GM19452 (cell line): Measurements from ENCODE around the gene TEP1.
A peak's percentile ranks its signal among the peaks of the same experiment; 100 is the strongest.
"Not testable (repeated sequence)": the region's sequence is repeated elsewhere in the genome, so short reads cannot be mapped to it uniquely, and the experiment has no call there.

Source experiments
- ATAC-seq: cut with Tn5 transposase; IDR thresholded peaks from one replicate; pipeline ENCODE4 v1.9.1; 2021; ENCODE audit not compliant: unreplicated experiment

Gene TEP1

DNA sequence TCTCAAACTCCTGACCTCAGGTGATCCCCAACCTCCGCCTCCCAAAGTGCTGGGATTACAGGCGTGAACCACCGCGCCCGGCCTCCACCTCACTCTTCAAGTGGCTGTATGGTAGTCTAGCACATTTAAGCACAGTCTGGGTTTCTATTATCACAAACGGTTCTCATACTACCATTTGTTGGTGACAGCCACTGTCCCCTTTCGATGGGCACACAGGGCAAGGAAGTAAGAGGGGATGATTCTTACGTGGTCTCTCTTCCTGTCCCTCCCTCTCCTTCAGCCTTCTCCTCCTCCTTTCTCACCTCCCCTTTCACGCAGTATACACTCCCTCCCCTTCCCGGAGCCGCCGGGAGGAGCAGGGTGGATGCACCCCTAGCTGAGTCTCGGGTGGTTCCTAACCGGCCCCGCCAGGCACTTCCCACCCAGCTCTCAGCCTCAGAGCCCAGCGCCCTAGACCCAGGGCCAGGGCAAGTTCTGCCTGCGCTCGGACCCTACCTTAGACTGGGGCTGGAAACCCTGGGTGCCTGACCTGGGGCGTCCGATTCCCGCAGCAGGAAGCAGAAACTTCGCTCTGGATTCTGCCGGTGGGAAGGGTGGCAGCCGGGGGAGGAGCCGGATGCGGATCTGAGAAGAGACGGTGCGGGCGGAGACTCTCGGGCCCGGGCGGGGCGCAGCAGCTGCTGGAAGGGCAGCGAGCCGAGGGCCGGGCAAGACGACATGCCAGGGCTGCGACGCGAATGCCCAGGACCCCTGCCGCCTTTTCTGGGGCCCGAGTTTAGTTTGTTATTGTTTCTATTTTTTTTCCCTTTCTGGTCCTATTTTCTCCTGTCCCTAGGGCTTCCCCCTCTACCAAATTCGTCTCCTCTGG, at the start of gene TEP1:
Gene TEP1 (minus strand): TSS at position 626 of the 868 bp plus-strand sequence. CDS start 5,062 bp downstream, outside the sequence.
- peak; percentile 64 for ATAC-seq

GRCh38 chr14:20461225-20462141, 48.2 kb upstream of the TEP1 start, which contains the start of gene PIP4P1:
Gene PIP4P1 (minus strand): TSS chr14:20461434. CDS start chr14:20461325, 109 bp downstream.
- ATAC-seq = peak; percentile 95

DNA sequence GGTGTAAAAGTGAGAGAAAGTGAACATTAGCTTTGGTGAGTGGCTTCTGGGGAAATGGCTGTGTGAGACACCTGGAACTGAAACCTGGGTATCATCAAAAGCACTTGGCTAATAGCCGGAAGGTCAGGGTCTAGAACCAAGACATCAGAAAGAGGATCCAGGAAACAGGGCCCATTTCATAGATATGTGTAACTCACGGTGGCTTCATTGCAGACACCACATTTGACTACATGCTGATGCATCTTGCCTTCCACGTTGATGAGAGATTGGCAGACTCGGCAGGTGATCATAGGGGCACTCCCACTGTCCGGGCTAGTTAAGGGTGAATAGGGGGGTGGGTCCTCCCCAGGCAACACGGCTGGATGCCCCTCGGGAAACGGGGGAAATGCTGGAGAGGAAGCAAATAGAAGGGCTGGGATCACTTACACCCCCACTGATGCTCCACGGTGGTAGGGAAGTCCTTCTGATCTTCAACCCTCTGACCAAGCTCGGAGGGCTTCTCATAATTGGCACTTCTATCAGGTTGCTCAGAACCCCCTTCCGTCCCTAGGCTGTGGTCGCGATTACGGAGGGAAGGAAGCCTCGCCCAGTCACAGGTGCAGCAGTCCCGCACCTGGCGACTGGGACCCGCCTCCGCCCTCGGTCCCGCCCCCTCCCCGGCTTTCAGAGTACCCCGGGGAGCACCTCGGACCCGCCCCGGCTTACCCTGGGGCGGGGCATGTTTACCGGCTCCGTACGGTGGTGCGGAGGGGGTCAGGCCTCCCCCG, 47.3 kb upstream of the TEP1 start:
- no peak for ATAC-seq

GRCh38 chr14:20458031-20458789, 44.9 kb upstream of the TEP1 start:
- no peak for ATAC-seq

DNA sequence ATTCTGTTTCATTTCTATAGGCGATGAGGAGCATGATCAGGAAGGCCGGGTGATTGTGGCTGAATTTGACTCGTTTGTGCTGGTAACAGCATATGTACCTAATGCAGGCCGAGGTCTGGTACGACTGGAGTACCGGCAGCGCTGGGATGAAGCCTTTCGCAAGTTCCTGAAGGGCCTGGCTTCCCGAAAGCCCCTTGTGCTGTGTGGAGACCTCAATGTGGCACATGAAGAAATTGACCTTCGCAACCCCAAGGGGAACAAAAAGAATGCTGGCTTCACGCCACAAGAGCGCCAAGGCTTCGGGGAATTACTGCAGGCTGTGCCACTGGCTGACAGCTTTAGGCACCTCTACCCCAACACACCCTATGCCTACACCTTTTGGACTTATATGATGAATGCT, 43.7 kb upstream of the TEP1 start:
- no peak for ATAC-seq

DNA sequence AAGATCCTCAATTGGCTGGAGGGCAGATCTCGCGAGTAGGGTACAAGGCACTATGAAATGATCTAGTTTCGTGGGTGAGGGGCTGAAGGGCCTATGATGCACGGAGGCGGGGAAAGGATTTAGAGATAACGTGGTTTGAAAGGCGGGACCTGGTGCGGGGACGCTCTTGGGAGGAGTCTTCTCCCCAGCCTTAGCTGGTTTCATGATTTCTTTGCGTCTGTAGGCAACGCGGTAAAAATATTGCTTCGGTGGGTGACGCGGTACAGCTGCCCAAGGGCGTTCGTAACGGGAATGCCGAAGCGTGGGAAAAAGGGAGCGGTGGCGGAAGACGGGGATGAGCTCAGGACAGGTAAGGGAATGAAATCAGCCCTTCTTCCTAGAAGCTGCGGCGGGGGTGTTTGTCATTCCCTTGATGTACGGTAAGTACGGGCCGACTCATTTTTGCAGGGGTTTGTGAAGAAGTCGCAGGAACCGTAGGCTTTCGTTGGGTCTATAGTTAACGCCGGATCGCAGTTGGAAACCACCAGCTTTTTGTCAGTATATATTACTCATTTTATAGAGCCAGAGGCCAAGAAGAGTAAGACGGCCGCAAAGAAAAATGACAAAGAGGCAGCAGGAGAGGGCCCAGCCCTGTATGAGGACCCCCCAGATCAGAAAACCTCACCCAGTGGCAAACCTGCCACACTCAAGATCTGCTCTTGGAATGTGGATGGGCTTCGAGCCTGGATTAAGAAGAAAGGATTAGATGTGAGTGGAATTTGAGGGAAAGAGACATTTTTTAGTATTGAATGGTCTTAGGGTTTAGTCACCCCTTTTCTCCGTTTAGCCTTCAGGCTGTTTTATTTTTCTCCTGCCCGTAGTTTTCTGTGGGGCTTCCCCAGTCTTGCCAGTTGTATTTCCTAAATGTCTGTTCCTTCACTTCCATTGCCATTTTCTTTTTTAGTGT, 42.3 kb upstream of the TEP1 start:
- peak; percentile 48 for ATAC-seq

GRCh38 chr14:20454516-20455354, 41.4 kb upstream of the TEP1 start, which contains the start of the genes APEX1 and OSGEP:
Gene APEX1 (plus strand): TSS chr14:20455226. CDS start chr14:20455646, 420 bp downstream.
Gene OSGEP (minus strand): TSS chr14:20454812. CDS start chr14:20454683, 129 bp downstream.
- peak; percentile 86 for ATAC-seq

DNA sequence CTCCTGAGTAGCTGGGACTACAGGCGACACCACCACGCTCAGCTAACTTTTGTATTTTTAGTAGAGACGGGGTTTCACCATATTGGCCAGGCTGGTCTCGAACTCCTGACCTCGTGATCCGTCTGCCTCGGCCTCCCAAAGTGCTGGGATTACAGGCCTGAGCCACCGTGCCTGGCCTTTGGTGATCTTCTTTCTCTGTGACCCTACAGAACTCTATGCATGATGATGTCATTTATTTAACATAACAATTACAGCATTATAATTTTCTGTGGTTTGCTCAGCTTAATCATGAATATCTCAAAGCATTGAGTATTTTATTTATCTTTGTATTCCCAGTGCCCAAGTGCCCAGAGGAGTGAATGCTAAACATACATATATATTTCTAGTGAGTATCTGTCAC, 39.5 kb upstream of the TEP1 start:
- not testable (repeated sequence) for ATAC-seq

GRCh38 chr14:20446889-20447288, 33.6 kb upstream of the TEP1 start:
- ATAC-seq = no peak

GRCh38 chr14:20443650-20444049, 30.3 kb upstream of the TEP1 start:
- ATAC-seq = not testable (repeated sequence)

DNA sequence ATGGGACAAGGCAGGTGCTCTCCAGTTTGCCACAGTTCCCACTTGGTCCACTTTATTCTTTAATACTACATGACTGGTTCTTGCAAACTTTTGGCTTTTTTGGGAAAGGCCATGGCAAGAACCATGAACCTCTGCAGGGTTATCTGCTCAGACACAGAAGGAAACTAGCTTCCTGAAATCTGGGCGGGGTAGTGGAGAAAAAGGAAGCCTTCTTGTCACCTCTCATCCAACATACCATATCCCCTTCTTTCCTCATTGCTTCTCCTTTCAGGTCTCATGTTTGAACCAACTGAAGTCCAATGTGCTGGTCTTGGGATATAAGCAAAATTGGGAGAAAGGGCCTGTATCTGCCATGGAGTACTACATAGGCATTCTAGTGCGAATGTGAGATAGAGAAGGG, 28.2 kb upstream of the TEP1 start:
- no peak for ATAC-seq

GRCh38 chr14:20440882-20441281, 27.6 kb upstream of the TEP1 start:
- no peak for ATAC-seq

DNA sequence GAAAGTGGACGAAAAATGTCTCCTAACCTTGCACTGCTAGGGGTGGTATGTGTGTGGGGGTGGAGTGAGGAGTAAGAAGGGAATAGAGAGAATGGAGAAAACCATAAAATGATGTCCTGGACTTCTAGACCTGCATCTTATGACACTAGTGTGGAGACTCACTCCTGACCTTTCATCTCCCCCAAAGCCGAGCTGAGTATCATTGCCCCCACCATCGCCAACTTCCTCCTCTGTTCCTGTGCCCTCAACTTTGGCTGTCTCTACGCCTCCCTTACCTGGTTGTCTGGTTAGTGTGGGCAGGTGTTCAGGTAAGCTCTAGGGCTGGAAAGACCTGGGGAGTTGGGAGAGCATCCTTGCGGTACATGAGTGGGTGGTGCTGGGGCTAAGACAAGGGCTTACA, 27.2 kb upstream of the TEP1 start:
- no peak for ATAC-seq

DNA sequence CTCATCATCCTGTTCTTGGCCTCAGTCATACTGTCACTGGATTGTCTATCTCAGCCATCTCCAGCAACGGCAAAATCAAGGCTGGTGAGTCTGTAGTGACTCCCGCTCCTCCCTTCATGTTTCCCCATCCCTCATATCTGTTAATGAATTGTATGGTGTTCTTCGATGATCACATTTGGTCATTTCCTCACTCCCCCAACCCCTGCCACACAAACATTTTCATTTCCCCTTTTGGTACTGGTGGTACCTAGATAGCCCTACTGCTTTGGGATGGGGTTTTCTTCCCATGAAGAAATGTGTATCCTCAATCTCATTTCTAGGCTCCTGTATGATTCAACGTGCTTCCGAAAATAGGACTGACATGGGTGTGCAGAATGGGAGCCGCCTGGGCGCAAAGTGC, 25.4 kb upstream of the TEP1 start:
- no peak for ATAC-seq

DNA sequence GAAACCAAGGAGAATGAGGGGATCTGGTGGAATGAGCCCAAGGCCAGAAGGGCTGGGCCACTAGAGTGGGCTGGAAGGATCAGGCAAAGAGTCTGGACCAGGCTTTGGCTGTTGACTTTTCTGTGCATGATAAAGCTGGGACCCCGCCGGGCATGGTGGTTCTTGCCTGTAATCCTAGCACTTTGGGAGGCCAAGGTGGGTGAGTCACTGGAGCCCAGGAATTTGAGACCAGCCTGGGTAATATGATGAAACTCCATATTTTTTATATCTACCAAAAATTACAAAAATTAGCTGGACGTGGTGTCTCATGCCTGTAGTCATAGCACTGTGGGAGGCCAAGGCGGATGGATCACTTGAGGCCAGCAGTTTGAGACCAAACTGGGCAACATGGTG, 23.1 kb upstream of the TEP1 start:
- ATAC-seq = no peak

DNA sequence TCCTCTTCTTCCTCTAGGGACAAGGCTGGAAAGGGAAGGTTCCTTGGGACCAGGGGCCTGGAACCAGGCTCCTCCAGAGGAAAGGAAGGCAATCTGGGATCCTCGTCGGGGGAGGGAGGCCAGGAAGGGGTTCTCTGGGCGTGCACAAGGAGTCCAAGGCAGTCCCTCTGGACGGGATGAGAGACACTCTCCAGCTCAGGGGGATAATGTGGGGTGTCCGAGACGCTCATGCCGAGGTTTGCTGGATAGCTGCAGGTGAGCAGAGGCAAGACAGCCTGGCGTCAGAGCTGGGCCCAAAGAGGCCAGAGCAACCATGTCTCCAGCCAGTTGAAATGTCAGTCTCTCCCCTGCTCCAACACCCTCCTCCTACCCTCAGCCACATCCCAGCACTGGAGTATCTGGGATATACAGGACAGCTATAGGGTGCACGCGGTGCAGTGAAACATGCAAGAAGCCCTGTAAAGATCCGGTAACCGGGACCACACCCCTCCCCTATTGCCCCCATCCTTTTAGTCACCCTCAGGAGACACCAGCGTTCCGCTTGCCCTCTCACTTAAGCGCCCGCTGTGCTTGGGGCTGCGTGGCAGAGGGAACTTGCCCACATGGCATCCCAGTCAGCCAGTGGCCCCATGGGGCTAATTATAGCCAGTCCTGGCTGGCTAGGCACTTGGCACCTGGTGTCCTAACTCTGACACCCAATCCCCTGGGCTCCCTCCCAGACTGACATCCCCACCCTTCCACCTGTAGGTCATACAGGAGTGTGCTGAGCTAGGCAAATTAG, 22.5 kb upstream of the TEP1 start, which contains the start of gene KLHL33:
Gene KLHL33 (minus strand): TSS at position 585 of the 781 bp plus-strand sequence. CDS start 355 bp downstream, at position 230.
- no peak for ATAC-seq
